B cell (primary cell): ENCODE measurements around the gene HERPUD1. TPM values are rescaled to one million over a fixed set of nuclear protein-coding genes. Genes with fewer than 3 reads are reported as not detected.

Experiments used
- ATAC-seq: fragments of 200-7000 bp; cut with Tn5 transposase; one replicate; pipeline ENCODE4 v1.10.0; 2021; ENCODE audit warnings: low read depth, mild to moderate bottlenecking, moderate number of reproducible peaks, moderate library complexity
- CTCF ChIA-PET: fragments of 350-600 bp; sonication (Branson Sonifier 250); formaldehyde crosslinking; loops from one replicate; lab custom pipeline; 2021; ENCODE audit warnings: antibody characterized with exemption, inconsistent platforms; lab: Charles Lee
- POLR2A ChIA-PET: fragments of 350-600 bp; sonication (Branson Sonifier 250); formaldehyde crosslinking; loops from one replicate; lab custom pipeline; 2021; ENCODE audit warnings: antibody characterized with exemption; lab: Charles Lee
- DNase-seq: peaks from one replicate; pipeline ENCODE4 v3.0.0; 2013
- H2AFZ ChIP-seq: 2 replicates; pipeline ENCODE4 v1.6.1; 2012; ENCODE audit warnings: mild to moderate bottlenecking, low read depth, low read length; ENCODE audit not compliant: insufficient read depth, poor library complexity, severe bottlenecking
- H3K27ac ChIP-seq, 2 donors: 1 replicate in 1 of 2; 2 replicates in 1 of 2; pipeline ENCODE4 v1.5.1; 2012 to 2013; ENCODE audit warnings: low read length in 2 of 2, mild to moderate bottlenecking in 2 of 2, moderate library complexity in 1 of 2
- H3K27me3 ChIP-seq, 4 experiments: fragments of 200-600 bp in 1 of 4; sonication (generic) in 1 of 4; replicated peaks in 1 of 4; 1 replicate in 2 of 4; 2 replicates in 2 of 4; pipeline versions ENCODE4 v1.6.1 to v1.7.0; 2013 to 2016; ENCODE audit warnings: low read length in 3 of 4, mild to moderate bottlenecking in 2 of 4, mixed read lengths in 1 of 4, moderate library complexity in 1 of 4; ENCODE audit not compliant: insufficient read depth in 4 of 4, control insufficient read depth in 3 of 4; ENCODE audit errors: control extremely low read depth in 1 of 4
- H3K36me3 ChIP-seq, 2 experiments: replicated peaks in 1 of 2; 1 replicate in 1 of 2; 2 replicates in 1 of 2; pipeline versions ENCODE4 v1.6.1 to v1.7.1; 2013; ENCODE audit warnings: low read length in 1 of 2; ENCODE audit not compliant: insufficient read depth in 2 of 2, control insufficient read depth in 1 of 2; ENCODE audit errors: control extremely low read depth in 1 of 2, extremely low read depth in 1 of 2
- H3K4me1 ChIP-seq, 2 donors: fragments of 200-600 bp in 1 of 2; sonication (generic) in 1 of 2; 1 replicate in 1 of 2; 2 replicates in 1 of 2; pipeline versions ENCODE4 v1.5.1 to v1.6.1; 2013 to 2017; ENCODE audit warnings: low read length in 2 of 2; ENCODE audit not compliant: control insufficient read depth in 2 of 2, insufficient read depth in 2 of 2
- H3K4me2 ChIP-seq: replicated peaks from 2 replicates; pipeline ENCODE3; 2012; ENCODE audit warnings: mild to moderate bottlenecking, low read depth, low read length; ENCODE audit not compliant: poor library complexity, severe bottlenecking
- H3K4me3 ChIP-seq, 5 experiments: fragments of 200-600 bp in 1 of 5; sonication (generic) in 1 of 5; 1 replicate in 3 of 5; 2 replicates in 2 of 5; pipeline versions ENCODE4 v1.5.1 to v1.7.0; 2011 to 2016; ENCODE audit warnings: low read length in 4 of 5, mild to moderate bottlenecking in 4 of 5, low read depth in 2 of 5, control low read depth in 1 of 5, moderate library complexity in 1 of 5; ENCODE audit not compliant: insufficient read depth in 1 of 5; ENCODE audit errors: control extremely low read depth in 1 of 5, extremely low read depth in 1 of 5
- H3K79me2 ChIP-seq: fragments of 200-600 bp; sonication (generic); one replicate; pipeline ENCODE4 v1.6.0; 2016; ENCODE audit warnings: low read length; ENCODE audit not compliant: control insufficient read depth, insufficient read depth
- H3K9ac ChIP-seq: fragments of 200-600 bp; sonication (generic); 2 replicates; pipeline ENCODE4 v1.6.1; 2017; ENCODE audit warnings: mild to moderate bottlenecking, low read length, moderate library complexity
- H3K9me3 ChIP-seq, 3 donors: one replicate each; pipeline versions ENCODE4 v1.6.1 to v1.7.1; 2013; ENCODE audit warnings: low read length in 2 of 3; ENCODE audit not compliant: control insufficient read depth in 2 of 3, insufficient read depth in 1 of 3; ENCODE audit errors: control extremely low read depth in 1 of 3
- H4K20me1 ChIP-seq: 2 replicates; pipeline ENCODE4 v1.6.0; 2012; ENCODE audit warnings: mild to moderate bottlenecking, low read length; ENCODE audit not compliant: insufficient read depth, control insufficient read depth, poor library complexity, severe bottlenecking
- H3K27ac Mint-ChIP-seq: one replicate; pipeline ENCODE4 v1.8.0; 2021; ENCODE audit warnings: mixed read lengths
- H3K27me3 Mint-ChIP-seq: one replicate; pipeline ENCODE4 v1.8.0; 2021; ENCODE audit warnings: mixed read lengths
- H3K4me1 Mint-ChIP-seq: one replicate; pipeline ENCODE4 v1.8.0; 2021; ENCODE audit warnings: mixed read lengths
- H3K4me3 Mint-ChIP-seq: one replicate; pipeline ENCODE4 v1.8.0; 2021; ENCODE audit warnings: mixed read lengths
- H3K9me3 Mint-ChIP-seq: one replicate; pipeline ENCODE4 v1.8.0; 2022; ENCODE audit warnings: mixed read lengths; ENCODE audit not compliant: insufficient read depth
- EZH2 ChIP-seq: IDR thresholded peaks from 2 replicates; pipeline ENCODE4 v1.6.1; 2012; ENCODE audit warnings: borderline replicate concordance, low read depth, mild to moderate bottlenecking, moderate library complexity, low read length; ENCODE audit not compliant: insufficient read depth, poor library complexity, severe bottlenecking
- WGBS: methylation state at CpG from one replicate; pipeline ENCODE4 v1.1.5; 2013; ENCODE audit warnings: missing lambda C conversion rate; ENCODE audit not compliant: insufficient coverage; 5-methylcytosine and 5-hydroxymethylcytosine counted together
- intact Hi-C: fragments of 100-400 bp; cut with micrococcal nuclease; formaldehyde crosslinking; loops from one replicate; pipeline ENCODE4 v1.10.0; 2022
- polyA plus RNA-seq: library from polyadenylated mRNA; depleted of rRNA; stranded (reverse); fragments of >200 nt; gene quantifications from 2 replicates; pipeline ENCODE4 v1.2.3, GENCODE V29; 2012
- total RNA-seq, 2 donors: library from RNA; stranded (reverse); fragments of 120-200 nt in 1 of 2; gene quantifications; 1 replicate in 1 of 2; 2 replicates in 1 of 2; pipeline versions ENCODE4 v1.2.3 to v1.2.4, GENCODE V29; 2013 to 2022
- TF ChIP-seq, protein P1 (sequence below): fragments of 200-600 bp; IDR thresholded peaks from one replicate; pipeline ENCODE4 v1.8.0; 2022; ENCODE audit warnings: antibody characterized with exemption, mild to moderate bottlenecking

The HERPUD1 gene
- total and polyA plus RNA-seq, 2 donors (not counting 1 experiment from before 2014, with no cell fraction given): 273 to 1,041 TPM

DNA sequence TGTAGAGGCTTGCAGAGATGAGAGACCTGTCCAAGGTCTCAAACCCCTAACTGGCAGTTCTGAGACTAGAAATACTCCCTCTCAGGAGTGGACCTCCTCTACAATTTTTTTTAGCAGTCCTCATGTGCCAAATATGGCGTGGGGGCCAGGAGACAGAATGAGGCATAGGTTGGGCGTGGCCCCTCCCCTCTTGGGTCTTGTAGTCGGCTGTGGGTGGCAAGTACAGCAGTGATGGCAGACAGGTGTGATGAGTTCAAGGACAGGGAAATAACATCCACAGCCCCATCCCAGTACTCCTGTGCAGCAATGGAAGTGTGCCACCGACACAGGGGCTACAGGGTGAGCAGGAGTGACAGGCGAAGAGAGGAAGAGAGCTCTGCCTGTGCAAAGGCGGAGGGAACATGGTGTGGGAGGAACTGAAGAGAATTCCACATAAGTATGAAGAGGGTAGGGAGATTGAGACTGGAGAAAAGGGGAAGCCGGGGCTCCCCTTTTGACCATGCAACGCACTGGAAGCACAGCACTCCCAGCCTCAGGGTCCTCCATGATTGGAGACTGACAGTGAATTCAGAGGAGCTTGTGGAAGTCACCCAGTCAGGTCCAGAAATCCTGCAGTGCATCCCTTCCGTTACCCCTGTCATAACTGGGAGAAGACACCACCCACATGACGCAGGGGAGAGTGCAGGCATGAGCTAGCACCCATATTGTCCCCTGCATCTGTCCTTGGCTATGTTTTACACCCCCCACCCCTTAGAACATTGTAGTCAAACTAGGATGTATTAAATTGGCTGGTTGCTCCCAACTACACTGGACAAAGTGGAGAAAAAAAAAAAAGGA lies 15.0 kb downstream of the HERPUD1 start:
- H4K20me1 ChIP-seq: peaks cover 15% of the 10 kb centered on the region
- Mint-ChIP-seq H3K4me1 (peaks cover 54% of the 10 kb centered on the region), H3K27ac (peak overlapping the region; percentile 59), H3K9me3 (no peaks in the 10 kb centered on the region), H3K27me3 (no peaks in the 10 kb centered on the region), H3K4me3 (no peak overlapping the region)
- peak; percentile 5 for ATAC-seq
- H3K27me3 ChIP-seq: no peaks in the 10 kb centered on the region
- no peak overlapping the region for H3K27ac ChIP-seq
- ChIA-PET CTCF (interaction anchor here (1.0 to 11.7 kb wide), 4 partner anchors 16 to 99 kb away, joined by 6 to 118 read pairs (median 8); partner anchors contain the start of gene SLC12A3), POLR2A (interaction anchor here (0.7 to 2.8 kb wide), 12 partner anchors 9 to 99 kb away, joined by 3 to 10 read pairs (median 4); partner anchors contain the start of gene HERPUD1)
- H3K9ac ChIP-seq: no peak overlapping the region
- H3K79me2 ChIP-seq: no peaks in the 10 kb centered on the region
- peaks cover 10 to 50% of the 10 kb centered on the region in 2 experiments for H3K36me3 ChIP-seq
- 96% methylated on average over 5 of the region's 10 CpGs for WGBS
- no peak overlapping the region for H3K4me2 ChIP-seq
- DNase-seq: peak; percentile 49
- no peak overlapping the region for H2AFZ ChIP-seq
- peaks cover 32 to 42% of the 10 kb centered on the region in 2 donors for H3K4me1 ChIP-seq
- intact Hi-C loops: no loop called here
- no peak overlapping the region for H3K4me3 ChIP-seq
- TF ChIP-seq EZH2: no peak
- TF ChIP-seq, protein P1, sequence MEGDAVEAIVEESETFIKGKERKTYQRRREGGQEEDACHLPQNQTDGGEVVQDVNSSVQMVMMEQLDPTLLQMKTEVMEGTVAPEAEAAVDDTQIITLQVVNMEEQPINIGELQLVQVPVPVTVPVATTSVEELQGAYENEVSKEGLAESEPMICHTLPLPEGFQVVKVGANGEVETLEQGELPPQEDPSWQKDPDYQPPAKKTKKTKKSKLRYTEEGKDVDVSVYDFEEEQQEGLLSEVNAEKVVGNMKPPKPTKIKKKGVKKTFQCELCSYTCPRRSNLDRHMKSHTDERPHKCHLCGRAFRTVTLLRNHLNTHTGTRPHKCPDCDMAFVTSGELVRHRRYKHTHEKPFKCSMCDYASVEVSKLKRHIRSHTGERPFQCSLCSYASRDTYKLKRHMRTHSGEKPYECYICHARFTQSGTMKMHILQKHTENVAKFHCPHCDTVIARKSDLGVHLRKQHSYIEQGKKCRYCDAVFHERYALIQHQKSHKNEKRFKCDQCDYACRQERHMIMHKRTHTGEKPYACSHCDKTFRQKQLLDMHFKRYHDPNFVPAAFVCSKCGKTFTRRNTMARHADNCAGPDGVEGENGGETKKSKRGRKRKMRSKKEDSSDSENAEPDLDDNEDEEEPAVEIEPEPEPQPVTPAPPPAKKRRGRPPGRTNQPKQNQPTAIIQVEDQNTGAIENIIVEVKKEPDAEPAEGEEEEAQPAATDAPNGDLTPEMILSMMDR: no peak
- no peaks in the 10 kb centered on the region for H3K9me3 ChIP-seq

GRCh38 chr16:56947604-56947995 lies 15.7 kb downstream of the HERPUD1 start:
- H3K79me2 ChIP-seq: no peaks in the 10 kb centered on the region
- no peak overlapping the region for H3K4me2 ChIP-seq
- POLR2A ChIA-PET: interaction anchor here (0.7 to 2.8 kb wide), 11 partner anchors 9 to 97 kb away, joined by 3 to 10 read pairs (median 5); partner anchors contain the start of gene HERPUD1
- ATAC-seq (no peak), DNase-seq (no peak)
- H3K36me3 ChIP-seq: peaks cover 10 to 44% of the 10 kb centered on the region in 2 experiments
- peak overlapping the region; percentile 59 for H3K27ac Mint-ChIP-seq
- H3K4me3 ChIP-seq: no peak overlapping the region
- H3K9ac ChIP-seq: no peak overlapping the region
- no peak overlapping the region for H2AFZ ChIP-seq
- H3K4me1 Mint-ChIP-seq: peaks cover 56% of the 10 kb centered on the region
- no peaks in the 10 kb centered on the region for H3K9me3 Mint-ChIP-seq
- no peaks in the 10 kb centered on the region for H3K27me3 ChIP-seq
- no peak overlapping the region for H3K27ac ChIP-seq
- H3K4me3 Mint-ChIP-seq: no peak overlapping the region
- H4K20me1 ChIP-seq: peaks cover 9% of the 10 kb centered on the region
- H3K9me3 ChIP-seq: no peaks in the 10 kb centered on the region
- TF ChIP-seq, protein P1: no peak
- TF ChIP-seq EZH2: no peak
- CTCF ChIA-PET: interaction anchor here (1.5 to 11.7 kb wide), 3 partner anchors 17 to 98 kb away, joined by 7 to 118 read pairs (median 9); partner anchors contain the start of gene SLC12A3
- H3K27me3 Mint-ChIP-seq: no peaks in the 10 kb centered on the region
- 90% methylated on average over 2 of the region's 2 CpGs for WGBS
- intact Hi-C loops: no loop called here
- H3K4me1 ChIP-seq: peaks cover 32 to 40% of the 10 kb centered on the region in 2 donors
